IMR-90 (cell line): ENCODE results near the gene EYS.

ENCODE experiments used
- CHD1 ChIP-seq: IDR thresholded peaks from 2 replicates; pipeline ENCODE4 v1.6.1; 2012; ENCODE audit warnings: low read depth, low read length, improper control_type of control experiment
- FOS ChIP-seq: fragments of 150-350 bp; IDR thresholded peaks from 2 replicates; pipeline ENCODE4 v1.6.1; 2016; ENCODE audit warnings: low read depth, low read length
- MAZ ChIP-seq: IDR thresholded peaks from 2 replicates; pipeline ENCODE4 v1.6.1; 2012; ENCODE audit warnings: low read depth, mild to moderate bottlenecking, low read length, improper control_type of control experiment, moderate library complexity, borderline replicate concordance
- POLR2A ChIP-seq: IDR thresholded peaks from 2 replicates; pipeline ENCODE4 v1.6.1; 2012; ENCODE audit warnings: mild to moderate bottlenecking, low read depth, low read length
- RAD21 ChIP-seq: IDR thresholded peaks from 2 replicates; pipeline ENCODE4 v1.6.1; 2012; ENCODE audit warnings: low read length, improper control_type of control experiment
- SMC3 ChIP-seq: fragments of 150-350 bp; IDR thresholded peaks from 2 replicates; pipeline ENCODE4 v1.6.1; 2016; ENCODE audit warnings: low read depth, mild to moderate bottlenecking, antibody characterized with exemption, low read length, moderate library complexity
- TF ChIP-seq, protein P1 (sequence below): conservative IDR thresholded peaks from 2 replicates; pipeline ENCODE4 v1.5.1; 2012; ENCODE audit warnings: mild to moderate bottlenecking, low read depth, low read length, improper control_type of control experiment

DNA sequence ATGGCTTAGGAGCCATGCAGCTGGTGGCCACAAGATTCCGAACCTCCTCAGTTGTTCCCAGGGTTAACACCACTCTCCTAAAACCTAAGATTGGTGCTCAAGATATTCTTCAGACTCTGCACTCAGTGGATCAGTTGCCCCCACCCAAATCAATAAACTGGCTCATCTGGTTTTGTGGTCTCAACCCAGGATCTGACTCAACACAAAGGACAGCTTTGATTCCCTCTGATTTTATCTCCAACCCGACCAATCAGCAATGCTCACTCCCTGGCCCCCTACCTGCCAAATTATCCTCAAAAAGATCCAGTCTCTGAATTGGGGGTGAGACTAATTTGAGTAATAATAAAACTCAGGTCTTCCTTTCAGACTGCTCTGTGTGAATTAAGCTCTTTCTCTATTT lies 137.5 kb downstream of the EYS start:
- TF ChIP-seq MAZ (no peak), FOS (no peak), CHD1 (no peak), POLR2A (no peak), SMC3 (no peak), RAD21 (no peak)
- TF ChIP-seq, protein P1, sequence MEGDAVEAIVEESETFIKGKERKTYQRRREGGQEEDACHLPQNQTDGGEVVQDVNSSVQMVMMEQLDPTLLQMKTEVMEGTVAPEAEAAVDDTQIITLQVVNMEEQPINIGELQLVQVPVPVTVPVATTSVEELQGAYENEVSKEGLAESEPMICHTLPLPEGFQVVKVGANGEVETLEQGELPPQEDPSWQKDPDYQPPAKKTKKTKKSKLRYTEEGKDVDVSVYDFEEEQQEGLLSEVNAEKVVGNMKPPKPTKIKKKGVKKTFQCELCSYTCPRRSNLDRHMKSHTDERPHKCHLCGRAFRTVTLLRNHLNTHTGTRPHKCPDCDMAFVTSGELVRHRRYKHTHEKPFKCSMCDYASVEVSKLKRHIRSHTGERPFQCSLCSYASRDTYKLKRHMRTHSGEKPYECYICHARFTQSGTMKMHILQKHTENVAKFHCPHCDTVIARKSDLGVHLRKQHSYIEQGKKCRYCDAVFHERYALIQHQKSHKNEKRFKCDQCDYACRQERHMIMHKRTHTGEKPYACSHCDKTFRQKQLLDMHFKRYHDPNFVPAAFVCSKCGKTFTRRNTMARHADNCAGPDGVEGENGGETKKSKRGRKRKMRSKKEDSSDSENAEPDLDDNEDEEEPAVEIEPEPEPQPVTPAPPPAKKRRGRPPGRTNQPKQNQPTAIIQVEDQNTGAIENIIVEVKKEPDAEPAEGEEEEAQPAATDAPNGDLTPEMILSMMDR = no peak
